A549 treated with Hydrocortisone at 1 μM for 4 hours (cell line): Measurements from ENCODE around the gene LMNTD2. TPM values are rescaled to one million over a fixed set of nuclear protein-coding genes. Genes with fewer than 3 reads are reported as not detected.

ENCODE experiments used
- total RNA-seq: library from RNA; stranded (reverse); fragments of 200-300 nt; extraction: Qiagen RNA extraction; gene quantifications from 5 replicates; pipeline ENCODE4 v1.2.3, GENCODE V29; 2022

Gene LMNTD2, protein sequence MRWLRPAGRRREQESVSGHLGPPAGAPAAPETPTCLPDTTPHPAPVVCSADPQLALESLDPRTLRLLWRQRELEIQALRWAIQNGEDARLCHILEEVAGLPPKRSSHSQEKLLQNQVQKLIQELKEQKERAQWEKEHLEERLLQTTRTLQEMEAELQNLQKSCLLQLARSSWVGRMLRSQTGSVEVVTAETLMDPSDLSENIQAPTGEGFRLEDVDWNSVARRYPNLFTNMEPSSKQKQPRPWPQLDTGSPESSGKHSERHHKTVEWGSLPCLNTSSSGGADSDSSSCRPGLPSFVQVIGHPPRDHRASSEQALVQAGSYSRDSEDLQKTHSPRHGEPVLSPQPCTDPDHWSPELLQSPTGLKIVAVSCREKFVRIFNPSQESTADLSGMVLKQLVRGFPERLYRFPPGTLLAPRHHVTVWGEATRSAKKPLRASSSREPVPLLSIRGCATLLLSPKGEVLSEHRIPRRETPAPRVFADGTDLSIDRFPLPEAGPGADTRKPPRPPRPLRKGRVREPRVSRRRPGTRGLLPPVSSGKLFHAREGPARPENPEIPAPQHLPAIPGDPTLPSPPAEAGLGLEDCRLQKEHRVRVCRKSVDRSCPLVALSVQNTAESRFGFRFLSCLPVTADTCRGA
- 1.9 to 2.8 TPM (median 2.7 TPM) in 5 replicates for total RNA-seq

DNA sequence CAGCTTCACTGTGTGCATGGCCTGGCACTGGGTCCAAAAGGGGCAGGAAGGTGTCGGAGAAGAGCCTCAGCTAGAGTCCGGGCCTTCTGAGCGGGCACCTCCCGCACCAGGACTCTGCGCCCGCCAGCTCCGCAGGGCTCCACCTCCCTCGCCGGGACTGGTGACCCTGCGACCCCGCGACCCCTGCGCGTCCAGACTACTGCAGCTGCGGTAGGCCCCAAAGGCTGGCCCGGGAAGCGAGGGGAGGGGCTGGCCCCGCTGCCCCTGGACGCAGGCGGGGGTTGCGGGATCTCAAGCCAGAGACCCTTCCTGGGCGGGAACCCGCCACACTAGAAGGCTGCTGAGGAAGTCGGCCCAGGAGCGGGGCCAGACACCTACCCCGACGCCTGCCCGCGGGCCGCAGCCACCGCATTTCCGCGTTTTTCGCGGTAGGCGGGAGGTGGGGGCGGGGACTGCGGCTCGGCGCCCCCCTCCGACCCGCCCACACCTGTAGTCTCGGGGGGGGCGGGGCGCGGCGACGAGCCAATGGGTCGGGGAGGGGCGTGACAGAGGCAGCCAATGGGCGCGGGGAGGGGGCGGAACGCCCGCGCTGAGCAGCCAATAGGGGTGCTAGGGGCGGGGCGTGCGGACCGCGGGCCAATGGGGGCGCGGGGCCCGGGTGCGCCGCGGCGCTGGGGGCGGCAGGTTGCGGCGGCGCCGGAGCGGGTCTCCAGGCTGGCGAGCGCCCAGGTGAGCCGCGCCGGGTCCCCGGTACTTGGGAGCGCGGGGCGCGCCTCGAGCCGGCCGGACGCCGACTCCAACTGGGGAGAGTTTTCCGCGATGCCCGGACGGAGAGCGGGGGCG, at the start of gene LMNTD2, which contains the start of gene RASSF7:
LMNTD2 (minus strand) TSS at position 434 of the 843 bp plus-strand sequence; CDS start at position 412, 22 bp downstream.
RASSF7 (plus strand) TSS at position 666 of the 843 bp plus-strand sequence. CDS start 799 bp downstream, outside the sequence.

DNA sequence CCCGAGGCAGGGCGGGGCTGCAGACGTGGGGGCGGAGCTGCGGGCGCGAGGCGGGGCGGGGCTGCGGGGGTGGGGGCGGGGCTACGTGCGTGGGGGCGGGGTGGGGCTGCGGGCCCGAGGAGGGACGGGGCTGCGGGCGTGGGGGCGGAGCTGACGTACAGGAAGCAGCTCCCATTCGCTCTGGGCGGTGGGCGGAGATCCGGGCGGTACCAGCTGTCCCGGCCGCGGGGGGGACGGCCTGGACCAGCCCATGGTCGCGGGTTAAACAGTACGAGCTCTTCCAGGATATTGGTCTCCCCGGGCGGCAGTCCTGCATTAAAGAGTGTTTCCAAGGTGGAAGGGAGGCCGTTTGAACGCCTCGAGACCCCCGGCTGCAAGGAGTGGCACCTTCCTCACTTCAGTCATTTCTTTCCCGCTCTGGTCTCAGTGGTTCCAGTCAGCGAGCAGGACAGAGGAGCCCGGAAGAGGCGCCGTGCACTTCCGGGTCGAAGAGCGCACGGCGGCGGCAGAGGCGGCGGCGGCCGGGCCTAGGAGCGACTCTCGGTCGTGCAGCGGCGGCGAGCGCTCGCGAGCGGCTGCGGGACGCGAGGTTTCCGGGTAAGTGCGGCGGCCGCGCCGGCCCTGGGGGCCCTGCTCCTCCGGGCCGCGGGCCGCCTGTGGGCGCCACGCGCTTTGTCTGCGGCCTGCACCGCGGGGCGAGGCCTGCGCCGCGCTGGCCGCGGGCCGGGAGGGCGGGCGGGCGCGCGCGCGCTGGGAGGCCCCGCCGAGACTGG, 15.6 kb upstream of the LMNTD2 start, which contains the start of gene PHRF1:
PHRF1 (plus strand) TSS at position 475 of the 773 bp plus-strand sequence. CDS start 5,043 bp downstream, outside the sequence.

DNA sequence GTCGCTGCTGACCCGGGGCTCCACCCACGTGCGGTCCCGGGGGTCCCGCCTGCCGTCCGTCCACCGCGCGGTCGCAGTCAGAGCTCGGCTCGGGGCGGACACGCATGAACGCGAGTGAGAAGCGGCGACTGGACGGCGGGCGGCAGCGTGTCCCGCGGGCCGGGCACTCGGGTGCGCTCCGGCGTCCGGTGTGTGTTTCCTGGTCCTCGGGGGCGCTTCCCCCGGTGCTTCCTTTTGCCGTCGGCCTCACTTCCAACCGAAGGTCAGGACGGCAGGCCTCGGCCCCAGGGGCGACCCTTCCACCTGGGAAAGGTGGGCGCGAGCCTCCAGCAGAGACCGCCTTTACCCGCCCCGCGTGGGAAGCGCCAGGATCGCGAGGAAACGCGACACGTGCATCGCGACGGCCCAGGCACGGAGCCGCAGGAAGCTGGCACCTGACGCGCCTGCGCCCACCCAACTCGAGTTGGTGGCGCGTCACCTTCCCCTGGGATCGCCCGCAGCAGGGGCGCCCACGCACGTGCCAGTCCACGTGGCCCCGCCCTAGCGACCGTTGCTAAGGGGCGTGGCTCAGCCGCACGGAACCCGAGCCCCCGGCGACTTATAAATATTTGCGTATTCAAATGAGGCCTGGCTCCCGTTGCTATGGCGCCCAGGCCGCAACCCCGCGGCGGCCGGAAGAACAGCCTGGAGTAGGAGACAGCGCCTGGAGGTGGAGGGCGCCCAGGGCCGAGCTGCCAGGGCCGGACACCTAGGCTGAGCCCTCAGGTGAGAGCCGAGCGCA, 23.5 kb downstream of the LMNTD2 start, which contains the start of gene LRRC56:
LRRC56 (plus strand) TSS at position 687 of the 781 bp plus-strand sequence. CDS start 3,158 bp downstream, outside the sequence.

DNA sequence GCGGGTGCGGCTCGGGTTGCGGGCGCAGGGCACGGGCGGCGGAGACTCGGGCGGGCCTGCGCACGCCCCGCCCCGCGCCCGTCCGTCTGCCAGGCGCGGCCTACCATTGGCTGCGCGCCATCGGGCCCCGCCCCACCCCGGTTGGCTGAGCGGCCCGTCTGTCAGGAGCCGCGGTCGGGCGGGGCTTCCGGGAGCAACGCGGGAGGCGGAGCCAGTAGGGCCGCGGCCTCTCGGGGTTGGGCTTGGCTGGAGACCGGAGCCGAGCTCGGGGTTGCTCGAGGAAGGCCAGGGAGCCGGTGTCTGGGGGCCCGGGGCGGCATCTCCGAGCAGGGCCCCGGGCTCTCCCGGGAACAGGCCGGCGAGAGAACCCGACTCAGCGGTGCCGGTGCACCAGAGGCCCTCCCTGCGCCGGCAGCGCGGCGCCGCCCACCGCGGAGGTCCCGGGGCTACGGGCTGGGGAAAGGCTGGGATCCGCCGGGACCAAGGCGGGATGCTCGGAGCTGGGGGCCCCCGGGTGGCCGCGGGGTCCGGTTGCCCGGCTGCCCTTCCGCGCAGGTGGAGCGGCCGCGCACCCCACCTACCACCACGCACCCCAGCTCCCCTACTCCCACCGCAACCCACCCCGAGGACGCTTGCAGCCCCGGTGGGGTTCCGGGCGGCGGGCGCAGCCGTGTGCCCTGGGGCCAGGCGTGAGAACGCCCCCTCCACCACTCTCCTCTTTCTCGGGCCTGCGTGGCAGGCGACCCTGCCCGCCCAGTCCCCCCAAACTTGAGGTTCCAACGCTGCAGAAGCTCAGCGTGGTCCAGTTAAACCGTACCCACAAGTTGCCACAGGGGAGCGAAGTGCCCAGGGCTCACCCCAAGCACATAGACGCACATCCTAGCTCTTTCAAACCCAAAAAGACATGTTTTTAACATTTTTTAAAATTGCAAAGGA, 24.8 kb downstream of the LMNTD2 start, which contains the start of gene HRAS:
HRAS (minus strand) TSS at position 58 of the 936 bp plus-strand sequence.

DNA sequence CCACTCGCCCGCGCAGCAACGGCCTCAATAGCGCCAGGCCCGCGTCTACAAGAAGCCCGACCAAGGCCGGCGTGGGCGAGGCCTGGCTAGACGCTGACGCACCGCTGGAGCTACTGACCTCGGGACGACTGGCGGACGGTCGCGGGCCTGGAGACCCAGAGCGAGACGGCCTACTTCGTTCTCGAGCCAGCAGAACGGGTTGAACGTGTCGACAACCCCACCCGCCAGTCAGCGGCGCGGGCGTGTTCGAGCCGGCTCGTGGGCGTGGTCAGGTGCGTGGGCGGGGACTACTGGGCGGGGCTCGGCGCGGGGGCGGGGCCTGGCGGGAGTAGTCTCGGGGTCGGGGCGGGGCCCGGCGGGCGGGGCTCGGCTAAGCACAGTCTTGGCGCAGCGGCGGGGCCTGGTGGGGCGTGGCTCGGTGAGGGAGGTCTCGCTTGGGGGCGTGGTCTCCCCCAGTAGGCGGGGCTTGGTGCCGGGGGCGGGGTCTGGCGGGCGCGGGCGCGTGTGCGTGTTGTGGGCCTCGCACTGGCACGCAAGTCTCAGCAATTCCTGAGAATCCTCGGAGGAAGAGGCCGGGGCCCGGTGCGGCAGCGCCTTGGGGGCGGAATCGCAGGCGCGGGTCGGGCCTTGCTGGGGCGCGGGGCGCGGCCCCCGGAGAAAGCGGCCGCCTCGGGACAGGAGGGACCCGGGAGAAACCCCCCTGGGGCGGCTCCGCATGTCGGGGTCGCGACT, 53.4 kb downstream of the LMNTD2 start, which contains the start of gene RNH1:
RNH1 (minus strand) TSS at position 248 of the 732 bp plus-strand sequence. CDS start 5,080 bp downstream, outside the sequence.

Other genes starting within 250 kb of the LMNTD2 start
- 0.23 to 0.38 TPM (median 0.36 TPM) in 5 replicates for gene IFITM1, start 246.7 kb downstream of the LMNTD2 start, total RNA-seq
- gene IFITM3, start 239.9 kb downstream of the LMNTD2 start, total RNA-seq, result 18.9 to 33.8 TPM (median 32.9 TPM) in 5 replicates
- gene B4GALNT4, start 191.2 kb downstream of the LMNTD2 start, total RNA-seq, result 11.1 to 17.5 TPM (median 15.4 TPM) in 5 replicates
- 29.7 to 39.3 TPM (median 38.3 TPM) in 5 replicates for gene PKP3, start 166.5 kb downstream of the LMNTD2 start, total RNA-seq
- gene SIGIRR, start 145.7 kb downstream of the LMNTD2 start, total RNA-seq, result 49.9 to 91.7 TPM (median 86.6 TPM) in 5 replicates
- 0.75 to 1.4 TPM (median 0.89 TPM) in 5 replicates for gene ANO9, start 118.7 kb downstream of the LMNTD2 start, total RNA-seq
- 37.1 to 44.4 TPM (median 42.1 TPM) in 5 replicates for gene PTDSS2, start 110.5 kb downstream of the LMNTD2 start, total RNA-seq
- 143 to 179 TPM (median 169 TPM) in 5 replicates for gene RNH1, start 53.5 kb downstream of the LMNTD2 start, total RNA-seq
- 107 to 177 TPM (median 154 TPM) in 5 replicates for gene HRAS, start 25.2 kb downstream of the LMNTD2 start, total RNA-seq
- 0.71 to 0.86 TPM (median 0.81 TPM) in 5 replicates for gene LRRC56, start 23.2 kb downstream of the LMNTD2 start, total RNA-seq
- gene RASSF7, start 232 bp upstream of the LMNTD2 start, total RNA-seq, result 50.5 to 64.1 TPM (median 51.3 TPM) in 5 replicates
- gene PHRF1, start 15.7 kb upstream of the LMNTD2 start, total RNA-seq, result 34.9 to 36.8 TPM (median 35.7 TPM) in 5 replicates
- gene IRF7, start 55.2 kb upstream of the LMNTD2 start, total RNA-seq, result 6.2 to 7.7 TPM (median 6.8 TPM) in 5 replicates
- 0.03 to 0.13 TPM (median 0.03 TPM) in 3 of 5 replicates, not detected in the others for gene CDHR5, start 64.2 kb upstream of the LMNTD2 start, total RNA-seq
- not detected in 5 replicates for gene SCT, start 66.4 kb upstream of the LMNTD2 start, total RNA-seq
- 0.10 to 0.31 TPM (median 0.22 TPM) in 5 replicates for gene DRD4, start 76.5 kb upstream of the LMNTD2 start, total RNA-seq
- gene DEAF1, start 134.5 kb upstream of the LMNTD2 start, total RNA-seq, result 29.4 to 37.4 TPM (median 34.6 TPM) in 5 replicates
- 8.8 to 11.2 TPM (median 11.0 TPM) in 5 replicates for gene TMEM80, start 135.1 kb upstream of the LMNTD2 start, total RNA-seq
- gene EPS8L2, start 145.5 kb upstream of the LMNTD2 start, total RNA-seq, result 86.6 to 123 TPM (median 114 TPM) in 5 replicates
- gene TALDO1, start 186.7 kb upstream of the LMNTD2 start, total RNA-seq, result 392 to 415 TPM (median 399 TPM) in 5 replicates
- 37.2 to 46.9 TPM (median 43.5 TPM) in 5 replicates for gene GATD1, start 216.7 kb upstream of the LMNTD2 start, total RNA-seq
- 1.4 to 2.8 TPM (median 2.4 TPM) in 5 replicates for gene CEND1, start 229.4 kb upstream of the LMNTD2 start, total RNA-seq
- 27.4 to 34.4 TPM (median 31.1 TPM) in 5 replicates for gene SLC25A22, start 237.5 kb upstream of the LMNTD2 start, total RNA-seq
- gene PIDD1, start 244.5 kb upstream of the LMNTD2 start, total RNA-seq, result 10.1 to 14.2 TPM (median 13.5 TPM) in 5 replicates
- gene RPLP2, start 249.2 kb upstream of the LMNTD2 start, total RNA-seq, result 1,408 to 2,641 TPM (median 2,478 TPM) in 5 replicates